GM12878 (cell line): ENCODE results near the gene RNASEH2A. TPM values are rescaled to one million over a fixed set of nuclear protein-coding genes. Genes with fewer than 3 reads are reported as not detected.

Experiments used
- ATAC-seq: fragments of 200-7000 bp; cut with Tn5 transposase; 3 replicates; pipeline ENCODE4 v1.9.1; 2020; ENCODE audit warnings: mild to moderate bottlenecking, moderate library complexity
- BruUV-seq: library from RNA; stranded (reverse); fragments of 400-500 nt; replicated peaks from 2 replicates; lab custom pipeline; 2021; lab: Mats Ljungman, UMichigan
- CTCF ChIA-PET: fragments of 300-600 bp; sonication (Branson Sonifier 250); formaldehyde crosslinking; extraction: SDS; loops from one replicate; lab custom pipeline; 2021; ENCODE audit warnings: inconsistent platforms; lab: Yijun Ruan, JAX
- POLR2A ChIA-PET: fragments of 350-600 bp; formaldehyde crosslinking; extraction: SDS; loops from one replicate; lab custom pipeline; 2021; ENCODE audit warnings: inconsistent platforms; lab: Charles Lee
- RAD21 ChIA-PET: fragments of 300-600 bp; sonication (Branson Sonifier 250); formaldehyde crosslinking; loops from one replicate; lab custom pipeline; 2023; ENCODE audit warnings: antibody characterized with exemption; ENCODE audit not compliant: unreplicated experiment; lab: Charles Lee
- SMC1A ChIA-PET: fragments of 300-600 bp; sonication (Branson Sonifier 250); formaldehyde crosslinking; loops from one replicate; lab custom pipeline; 2023; ENCODE audit not compliant: unreplicated experiment, uncharacterized antibody; lab: Charles Lee
- DNase-seq: peaks from one replicate; pipeline ENCODE4 v3.0.0-alpha.2; 2011; ENCODE audit warnings: low read depth, low spot score
- FAIRE-seq: peaks from 3 replicates; lab custom pipeline; 2011; peaks lifted over from hg19 to GRCh38; lab: Jason Lieb, UNC
- H2AFZ ChIP-seq: 2 replicates; pipeline ENCODE4 v1.6.0; 2011; ENCODE audit warnings: low read depth, low read length, control low read depth; ENCODE audit not compliant: control insufficient read depth
- H3K27ac ChIP-seq: 2 replicates; pipeline ENCODE4 v1.5.1; 2011; ENCODE audit warnings: control low read depth; ENCODE audit not compliant: control insufficient read depth, insufficient read depth
- H3K27me3 ChIP-seq, 2 experiments: replicated peaks in 1 of 2; 2 replicates each; pipeline versions ENCODE4 v1.6.0 to v1.6.1; 2011; ENCODE audit warnings: low read length in 1 of 2; ENCODE audit not compliant: control insufficient read depth in 2 of 2, insufficient read depth in 2 of 2
- H3K36me3 ChIP-seq, 2 experiments: 2 replicates each; pipeline ENCODE4 v1.5.1; 2011; ENCODE audit warnings: low read length in 1 of 2; ENCODE audit not compliant: control insufficient read depth in 2 of 2, insufficient read depth in 2 of 2
- H3K4me1 ChIP-seq: 2 replicates; pipeline ENCODE4 v1.6.1; 2011; ENCODE audit warnings: mild to moderate bottlenecking, low read length, moderate library complexity, mixed read lengths; ENCODE audit not compliant: control insufficient read depth, insufficient read depth
- H3K4me2 ChIP-seq: 2 replicates; pipeline ENCODE4 v1.6.0; 2011; ENCODE audit warnings: control low read depth; ENCODE audit not compliant: control insufficient read depth, insufficient read depth
- H3K4me3 ChIP-seq: fragments of 200-600 bp; sonication (generic); 2 replicates; pipeline ENCODE4 v1.5.1; 2016
- H3K79me2 ChIP-seq: 2 replicates; pipeline ENCODE4 v1.6.0; 2011; ENCODE audit warnings: low read length; ENCODE audit not compliant: control insufficient read depth, insufficient read depth
- H3K9ac ChIP-seq: 2 replicates; pipeline ENCODE4 v1.8.0; 2011; ENCODE audit warnings: low read length, control low read depth, mixed read lengths; ENCODE audit not compliant: control insufficient read depth, insufficient read depth
- H3K9me3 ChIP-seq: replicated peaks from 3 replicates; pipeline ENCODE4 v1.5.1; 2011; ENCODE audit warnings: mild to moderate bottlenecking, low read length; ENCODE audit not compliant: control insufficient read depth, insufficient read depth
- H4K20me1 ChIP-seq: 2 replicates; pipeline ENCODE4 v1.6.0; 2011; ENCODE audit not compliant: control insufficient read depth, insufficient read depth
- E2F4 ChIP-seq: IDR thresholded peaks from 2 replicates; pipeline ENCODE4 v1.6.1; 2012; ENCODE audit warnings: low read depth, low read length, improper control_type of control experiment
- ELK1 ChIP-seq: IDR thresholded peaks from 2 replicates; pipeline ENCODE4 v1.6.1; 2012; ENCODE audit warnings: low read depth, low read length, improper control_type of control experiment
- NFYB ChIP-seq: IDR thresholded peaks from 2 replicates; pipeline ENCODE4 v1.6.1; 2011; ENCODE audit warnings: low read depth, mild to moderate bottlenecking, low read length, improper control_type of control experiment, moderate library complexity; ENCODE audit not compliant: insufficient read depth
- SUZ12 ChIP-seq: fragments of 200-600 bp; sonication (generic); IDR thresholded peaks from one replicate; pipeline ENCODE4 v1.6.1; 2018; ENCODE audit warnings: antibody characterized with exemption, mild to moderate bottlenecking; ENCODE audit not compliant: unreplicated experiment
- USF2 ChIP-seq: IDR thresholded peaks from 2 replicates; pipeline ENCODE4 v1.6.1; 2011; ENCODE audit warnings: low read depth, low read length, improper control_type of control experiment, borderline replicate concordance
- WGBS: methylation state at CpG from one replicate; pipeline ENCODE4 v1.1.6; 2016; ENCODE audit warnings: low lambda C conversion rate; ENCODE audit not compliant: insufficient replicate concordance, insufficient coverage; ENCODE audit errors: missing lambda C conversion rate; 5-methylcytosine and 5-hydroxymethylcytosine counted together
- in situ Hi-C: fragments of 300-500 bp; cut with MboI; formaldehyde crosslinking; loops from 9 replicates; pipeline ENCODE4 v1.14.3; 2018; ENCODE audit warnings: mixed read lengths
- intact Hi-C: fragments of 100-400 bp; cut with micrococcal nuclease; formaldehyde crosslinking; loops from one replicate; pipeline ENCODE4 v1.14.2; 2022; ENCODE audit not compliant: unreplicated experiment
- polyA plus RNA-seq, 11 experiments: library from polyadenylated mRNA; depleted of rRNA in 4 of 11; unstranded in 6 of 11; stranded (reverse) in 5 of 11; fragments of >200 nt; fragmentation: Nextera tagmentation in 4 of 11; fragmentation: Illumina TruSeq in 1 of 11; extraction: Ambion mirVana in 4 of 11; extraction: Trizol in 1 of 11; gene quantifications; 1 replicate in 1 of 11; 2 replicates in 10 of 11; pipeline versions ENCODE4 v1.2.1 to v1.2.3, GENCODE V29; 2011 to 2016; ENCODE audit warnings: inconsistent platforms in 2 of 11, missing spikeins in 2 of 11, low read depth in 1 of 11
- total RNA-seq, 4 experiments: library from RNA; depleted of rRNA in 3 of 4; stranded (reverse); fragments of >200 nt in 3 of 4; fragmentation: Illumina TruSeq in 1 of 4; extraction: Trizol in 1 of 4; gene quantifications; 2 replicates each; pipeline versions ENCODE4 v1.2.1 to v1.2.3, GENCODE V29; 2013 to 2021

RNASEH2A gene
- total and polyA plus RNA-seq, 10 of the 15 experiments (the other 5 are each of a cell fraction or from before 2014, with no cell fraction given), result 17.4 to 103 (median 40.4) TPM

- Histone ChIP-seq H3K36me3 (no peaks in the 10 kb centered on the region), H3K27me3 (peaks cover 10 to 43% of the 10 kb centered on the region in 2 experiments), H3K9ac (no peak overlapping the region), H3K9me3 (no peaks in the 10 kb centered on the region; the same call in none of the 3 replicates), H3K27ac (no peak overlapping the region), H2AFZ (no peak overlapping the region), H3K4me1 (peaks cover 4% of the 10 kb centered on the region; the same call in 1 of the 2 replicates), H4K20me1 (no peaks in the 10 kb centered on the region; the same call in 1 of the 2 replicates), H3K4me2 (0 out of 2 replicates have a peak overlapping the region, but pooled peaks have one; percentile 17), H3K79me2 (no peaks in the 10 kb centered on the region), H3K4me3 (no peak overlapping the region)
- WGBS, result 16% methylated on average over 28 of the region's 39 CpGs
- in situ Hi-C loops, result no loop called here
- ChIA-PET CTCF (interaction anchor here (1.1 to 2.1 kb wide), 5 partner anchors 12 to 130 kb away, joined by 3 to 4 read pairs (median 4); no protein-coding TSS in a partner anchor), POLR2A (interaction anchor here (0.6 kb wide), 1 partner anchor 342 kb away, joined by 3 read pairs; no protein-coding TSS in a partner anchor), RAD21 (interaction anchor here (0.7 kb wide), 1 partner anchor 12 kb away, joined by 4 read pairs; no protein-coding TSS in a partner anchor), SMC1A (interaction anchor here (0.5 kb wide), 1 partner anchor 1310 kb away, joined by 3 read pairs; no protein-coding TSS in a partner anchor)
- FAIRE-seq (no peak), ATAC-seq (peak; percentile 26; the same call in 2 of the 3 replicates), DNase-seq (no peak)
- TF ChIP-seq SUZ12, result peak; percentile 24
- peak; percentile 45; the same call in 1 of the 2 replicates for TF ChIP-seq NFYB
- no peak for TF ChIP-seq ELK1
- peak; percentile 51; the same call in 1 of the 2 replicates for TF ChIP-seq E2F4
- no peak for TF ChIP-seq USF2
- intact Hi-C loops, result no loop called here
- BruUV-seq, result no TSS peak
Observed at GRCh38 chr19:12834976-12835757, 28.8 kb downstream of the RNASEH2A start.
